ENCODE measurements around the gene PRDX6.
"Not testable (repeated sequence)": the region's sequence is repeated elsewhere in the genome, so short reads cannot be mapped to it uniquely, and the experiment has no call there.

The PRDX6 gene

DNA sequence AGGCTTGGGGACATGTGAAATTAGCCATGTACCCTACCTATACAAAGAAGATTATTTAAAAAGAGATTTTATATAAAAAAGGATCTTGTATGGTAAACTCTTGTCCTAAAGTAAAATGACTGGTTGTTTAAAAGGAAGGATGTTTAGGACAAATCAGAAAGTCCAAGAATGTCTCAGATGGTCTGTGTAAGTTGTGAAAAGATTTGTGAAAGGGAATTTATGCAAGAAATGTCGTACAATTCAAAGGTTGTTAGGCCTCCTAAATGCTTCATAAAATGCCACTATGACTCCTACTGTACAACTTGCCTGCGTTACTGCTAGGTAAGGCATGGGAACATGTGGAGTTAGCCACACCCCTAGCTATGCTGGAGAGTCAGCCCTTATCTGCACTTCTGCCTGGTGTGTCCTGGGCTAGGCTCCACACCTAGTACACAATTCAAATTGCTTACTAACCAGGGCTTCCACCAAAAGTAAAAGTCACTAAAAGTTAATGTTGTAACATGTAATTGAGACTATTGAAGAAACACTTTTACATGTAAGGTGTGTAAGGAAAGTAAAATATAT lies 19.7 kb downstream of the PRDX6 start:
- no peak for DNase-seq

DNA sequence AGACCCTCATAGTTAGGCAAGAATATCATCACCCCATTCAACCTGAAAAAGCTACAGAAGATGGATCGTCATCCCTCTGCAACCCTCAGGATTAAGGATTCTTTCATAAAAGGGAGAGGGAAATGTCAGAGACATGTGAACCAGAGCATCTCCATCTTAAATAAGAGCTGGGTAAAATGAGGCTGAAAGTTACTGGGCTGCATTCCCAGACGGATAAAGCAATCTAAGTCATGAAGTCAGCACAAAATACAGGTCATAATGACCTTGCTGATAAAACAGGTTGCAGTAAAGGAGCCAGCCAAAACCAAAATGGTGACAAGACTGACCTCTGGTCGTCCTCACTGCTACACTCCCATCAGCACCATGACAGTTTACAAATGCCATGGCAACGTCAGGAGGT lies 22.6 kb downstream of the PRDX6 start:
- no peak for DNase-seq

DNA sequence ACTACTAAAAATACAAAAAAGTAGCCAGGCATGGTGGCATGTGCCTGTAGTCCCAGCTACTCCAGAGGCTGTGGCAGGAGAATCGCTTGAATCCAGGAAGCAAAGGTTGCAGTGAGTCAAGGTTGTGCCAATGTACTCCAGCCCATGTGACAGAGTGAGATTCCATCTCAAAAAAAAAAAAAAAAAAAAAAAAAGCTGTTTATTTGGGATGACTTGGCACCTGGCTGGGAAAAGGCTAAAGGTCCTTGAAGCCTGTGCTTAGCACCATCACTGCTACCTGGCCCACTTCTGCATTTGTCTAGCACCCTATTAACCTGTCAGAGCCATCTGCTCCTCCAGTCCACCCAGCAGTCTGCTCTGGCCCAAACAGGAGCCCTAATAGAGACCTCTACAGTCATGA lies 25.0 kb downstream of the PRDX6 start:
- DNase-seq, result no peak

DNA sequence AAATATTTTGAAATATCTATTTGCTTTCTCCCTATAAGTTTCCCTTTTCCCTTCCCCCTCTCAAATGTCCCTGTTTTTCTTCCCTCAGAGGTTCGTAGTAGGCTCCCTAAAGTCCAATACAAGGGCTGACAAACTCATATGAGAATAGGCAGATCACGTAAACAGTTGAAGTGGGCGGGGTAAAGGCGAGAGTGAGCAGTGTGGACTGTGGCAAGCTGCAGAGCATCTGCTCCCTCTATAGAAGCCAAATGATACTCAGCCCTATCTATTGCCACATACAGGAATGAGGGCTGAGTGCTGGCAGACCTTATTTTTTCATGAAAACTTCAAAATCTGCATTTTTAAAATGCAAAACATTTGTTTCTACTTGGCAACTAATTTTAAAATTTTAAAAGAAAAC lies 26.3 kb downstream of the PRDX6 start:
- no peak for DNase-seq

DNA sequence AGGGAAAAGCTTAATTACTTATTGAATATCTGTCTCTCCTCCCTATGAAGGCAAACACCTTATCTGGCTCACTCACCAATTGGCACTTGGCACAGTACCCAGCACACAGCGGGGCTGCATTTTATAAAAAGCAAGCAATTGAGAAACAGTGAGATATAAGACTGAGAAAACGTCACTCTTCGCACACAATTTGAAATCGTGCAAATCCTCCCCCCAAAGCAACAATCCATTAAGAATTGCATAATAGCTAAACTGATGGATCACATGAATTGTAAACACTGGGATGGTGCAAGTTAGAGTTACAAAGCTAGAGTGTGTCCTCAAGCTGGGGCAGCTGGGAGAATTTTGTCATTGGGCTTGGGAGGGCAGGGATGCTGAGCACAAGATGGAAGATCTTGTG lies 27.1 kb downstream of the PRDX6 start:
- DNase-seq, result no peak

DNA sequence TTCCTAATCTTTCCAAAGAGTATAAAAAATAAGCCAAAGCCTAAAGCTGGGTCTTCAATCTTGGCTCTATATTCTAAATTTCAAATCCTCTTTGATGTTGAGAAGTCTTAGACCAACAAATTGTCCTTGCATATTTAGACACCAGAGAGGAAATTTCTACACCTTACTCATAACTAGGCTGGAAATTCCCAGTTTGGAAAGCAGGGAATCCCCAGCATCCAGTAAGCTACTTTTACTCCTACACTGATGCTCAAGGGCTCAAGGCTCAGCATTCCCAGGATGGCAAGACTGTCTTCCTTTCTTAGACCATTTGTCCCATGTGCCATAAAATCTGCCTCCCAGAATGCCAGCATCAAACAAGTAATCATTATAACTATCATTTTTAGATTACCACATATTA lies 28.3 kb downstream of the PRDX6 start:
- DNase-seq, result no peak

DNA sequence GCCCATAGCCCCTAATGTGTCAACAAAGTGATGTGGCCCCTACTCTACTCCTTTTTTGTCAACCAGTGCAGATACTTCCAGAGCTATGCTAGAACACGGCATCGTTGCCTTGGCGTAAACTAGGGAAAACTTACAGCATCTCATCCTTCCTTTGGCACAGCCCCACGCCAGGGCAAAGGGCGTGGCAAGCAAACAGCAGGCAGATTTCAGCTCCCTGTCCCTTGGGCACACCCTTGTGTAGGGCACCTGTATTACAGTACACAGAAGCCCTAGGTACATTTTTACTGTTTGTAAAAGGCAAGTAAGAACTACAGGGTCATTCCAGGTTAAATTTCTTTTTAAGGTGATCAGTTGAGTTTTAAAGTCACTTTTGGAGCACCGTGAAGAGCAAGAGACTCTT lies 29.3 kb downstream of the PRDX6 start:
- DNase-seq, result no peak

DNA sequence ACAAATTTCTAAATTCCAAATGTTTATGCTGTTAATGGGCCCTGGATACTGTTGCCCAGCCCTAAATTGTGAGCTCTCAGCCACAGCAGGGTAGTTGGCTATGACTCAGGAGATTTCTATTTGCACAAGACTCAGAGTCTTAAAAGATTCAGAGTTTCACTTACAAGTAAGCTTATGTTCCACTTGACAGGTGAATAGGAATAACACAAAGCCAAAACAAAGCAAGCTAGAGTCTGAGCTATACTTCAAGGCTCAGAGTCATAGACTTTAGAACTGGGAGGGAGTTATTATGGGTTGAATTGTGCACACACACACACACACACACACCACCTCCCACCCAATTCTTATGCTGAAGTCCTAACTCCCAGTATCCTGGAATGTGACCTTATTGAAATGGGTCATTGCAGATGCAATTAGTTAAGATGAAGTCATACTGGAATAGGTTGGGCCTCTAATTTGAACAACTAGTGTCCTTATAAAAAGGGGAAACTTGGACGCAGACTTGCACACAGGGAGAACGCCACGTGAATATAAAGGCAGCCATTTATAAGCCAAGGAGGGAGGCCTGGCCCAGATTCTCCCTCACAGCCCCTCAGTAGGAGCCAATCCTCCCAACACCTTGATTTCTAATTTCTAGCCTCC lies 30.2 kb downstream of the PRDX6 start:
- DNase-seq, result peak in 4 of 51 donors; percentile 3 to 14 (median 7)

DNA sequence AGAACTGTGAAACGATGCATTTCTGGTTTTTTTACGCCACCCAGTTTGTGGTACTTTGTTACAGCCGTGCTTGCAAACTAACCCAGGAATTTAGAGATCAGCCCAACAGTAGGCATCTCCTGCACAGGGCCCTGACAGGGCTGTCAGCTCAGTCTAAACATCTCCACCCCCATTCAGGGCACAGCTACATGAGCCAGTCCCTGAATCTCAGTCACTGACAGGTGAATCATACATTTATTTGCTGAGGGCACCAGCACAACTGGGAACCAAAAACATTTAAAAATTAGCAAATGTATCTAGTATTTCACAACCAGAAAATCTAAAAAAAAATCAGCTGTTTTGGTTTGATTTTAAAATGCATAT lies 30.7 kb downstream of the PRDX6 start:
- peak in 1 of 51 donors; percentile 9 for DNase-seq

DNA sequence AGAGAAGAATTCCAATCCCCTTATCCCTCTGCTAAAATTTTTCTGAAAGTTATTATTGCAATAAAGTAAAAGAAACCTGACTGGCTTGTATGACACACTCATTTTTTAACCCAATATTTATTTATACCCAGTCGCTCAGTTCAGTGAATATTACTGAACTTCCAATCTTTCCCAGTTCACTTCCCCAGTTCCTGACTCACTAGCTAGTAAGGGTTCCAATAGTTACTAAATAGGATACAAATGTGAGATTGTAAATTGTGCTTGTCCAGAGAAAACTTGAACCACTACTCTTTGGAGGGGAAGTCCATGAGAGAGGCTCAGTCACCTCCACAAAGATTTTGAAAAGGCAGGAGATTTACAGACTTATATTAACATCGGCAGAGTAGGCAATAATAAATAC lies 31.4 kb downstream of the PRDX6 start:
- no peak for DNase-seq

DNA sequence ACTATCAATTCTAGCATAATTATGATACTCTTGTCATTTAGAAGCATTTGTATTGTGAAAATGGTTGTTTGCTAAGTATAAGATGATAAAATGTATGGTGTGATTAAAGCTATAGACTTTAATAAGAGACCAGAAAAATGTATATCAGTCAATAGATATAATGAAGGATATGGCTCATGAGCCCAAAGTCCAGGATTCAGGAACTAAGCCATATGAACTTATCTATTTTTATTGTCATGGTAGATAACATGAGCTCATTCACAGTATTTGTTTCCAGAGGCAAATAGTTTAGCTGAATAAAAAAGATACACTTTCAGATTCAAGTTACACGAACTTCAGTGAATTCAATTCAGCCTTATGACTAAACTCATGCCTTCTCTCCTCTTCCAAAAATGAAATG lies 32.7 kb downstream of the PRDX6 start:
- no peak for DNase-seq

DNA sequence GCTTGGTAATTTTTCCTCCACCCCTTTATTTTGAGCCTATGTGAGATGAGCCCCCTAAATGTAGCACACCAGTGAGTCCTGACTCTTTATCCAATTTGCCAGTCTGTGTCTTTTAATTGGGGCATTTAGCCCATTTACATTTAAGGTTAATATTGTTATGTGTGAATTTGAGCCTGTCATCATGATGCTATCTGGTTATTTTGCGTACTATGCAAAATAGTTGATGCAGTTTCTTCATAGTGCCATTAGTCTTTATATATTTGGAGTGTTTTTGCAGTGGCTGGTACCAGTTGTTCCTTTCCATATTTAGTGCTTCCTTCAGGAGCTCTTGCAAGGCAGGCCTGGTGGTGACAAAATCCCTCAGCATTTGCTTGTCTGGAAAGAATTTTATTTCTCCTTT lies 37.4 kb downstream of the PRDX6 start:
- not testable (repeated sequence) for DNase-seq

DNA sequence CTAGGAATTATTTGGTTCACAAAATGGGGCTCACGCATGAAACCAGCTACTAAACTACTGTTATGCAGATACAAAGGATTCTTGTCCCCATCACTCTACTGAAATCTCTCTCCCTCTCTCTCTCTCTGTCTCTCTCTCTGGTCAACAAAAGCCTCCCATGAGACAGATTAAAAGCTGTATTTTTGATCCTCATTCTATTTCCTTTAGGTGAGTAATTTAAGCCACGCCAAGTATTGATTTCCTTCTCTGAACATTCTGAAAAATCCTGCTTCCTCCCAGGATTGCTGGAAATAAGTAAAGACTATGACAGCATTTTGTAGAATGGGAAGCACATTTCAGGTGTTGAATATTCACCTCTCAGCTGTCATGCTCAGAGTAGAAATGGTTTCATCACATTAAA lies 43.7 kb downstream of the PRDX6 start:
- no peak for DNase-seq

DNA sequence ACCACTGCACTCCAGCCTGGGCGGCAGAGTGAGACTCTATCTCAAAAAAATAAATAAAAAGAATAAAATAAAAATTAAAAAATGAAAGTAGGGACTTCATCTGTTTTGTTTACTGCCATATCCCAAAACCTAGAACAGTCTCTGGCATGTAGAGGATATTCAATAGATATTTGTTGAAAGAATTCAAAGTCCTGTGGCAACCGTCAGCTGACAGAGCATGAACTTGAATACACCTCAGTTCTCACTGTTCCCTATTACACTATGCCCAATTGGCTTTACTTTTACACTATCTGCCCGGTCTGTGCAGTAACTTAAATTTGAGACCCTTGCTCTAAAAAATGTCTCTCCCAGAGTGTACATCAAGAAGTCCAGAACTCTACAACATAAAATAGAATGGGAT lies 46.2 kb downstream of the PRDX6 start:
- no peak for DNase-seq

DNA sequence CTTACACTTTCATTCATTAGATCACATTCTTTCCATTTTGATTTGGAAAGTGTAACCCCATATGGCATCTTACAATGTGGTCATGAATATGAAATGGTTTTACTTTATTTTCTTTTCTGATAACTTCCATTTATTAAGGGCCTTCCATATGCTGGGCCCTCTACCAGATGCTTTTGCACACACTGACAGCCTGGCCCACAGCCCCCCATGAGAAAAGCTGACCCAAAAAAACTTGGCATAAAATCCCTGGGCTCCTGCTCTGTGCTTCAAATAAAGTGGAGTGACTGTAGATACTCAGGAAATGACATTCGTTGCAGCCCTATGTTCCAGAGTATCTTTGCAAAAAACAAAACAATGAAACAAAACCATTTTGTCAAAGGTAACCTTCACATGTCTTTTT lies 48.8 kb downstream of the PRDX6 start:
- DNase-seq, result no peak

DNA sequence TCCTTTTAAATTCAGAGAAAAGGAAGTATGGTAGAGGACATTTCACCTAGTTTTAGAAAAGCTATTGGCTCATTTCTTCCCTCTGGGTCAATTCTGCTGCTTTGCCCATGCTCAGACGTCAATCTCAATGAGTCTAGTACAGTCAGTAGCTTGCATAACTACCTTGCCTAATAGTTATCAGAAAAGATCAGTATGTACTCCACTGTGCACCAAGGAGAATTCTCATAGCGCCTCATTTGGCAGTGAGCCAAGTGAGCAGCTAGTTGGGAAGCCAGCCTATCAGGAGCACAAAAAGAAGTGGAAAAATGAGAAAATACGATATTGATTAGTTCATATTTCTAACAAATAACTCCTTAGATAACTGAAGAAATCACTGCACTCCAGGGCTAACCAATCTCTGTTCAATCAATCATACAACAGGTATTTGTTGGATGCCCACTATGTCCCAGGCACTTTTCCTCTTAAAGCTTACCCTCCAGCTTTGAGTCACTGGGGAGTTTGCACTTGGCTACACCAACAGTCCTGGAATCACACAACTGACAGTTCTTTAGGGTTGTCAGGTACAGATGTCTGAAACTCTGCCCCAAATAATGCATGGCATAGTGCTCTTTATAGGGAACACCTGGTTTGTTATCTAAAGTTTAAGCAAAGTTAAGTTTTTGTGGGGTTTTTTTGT lies 50.2 kb downstream of the PRDX6 start:
- no peak for DNase-seq

DNA sequence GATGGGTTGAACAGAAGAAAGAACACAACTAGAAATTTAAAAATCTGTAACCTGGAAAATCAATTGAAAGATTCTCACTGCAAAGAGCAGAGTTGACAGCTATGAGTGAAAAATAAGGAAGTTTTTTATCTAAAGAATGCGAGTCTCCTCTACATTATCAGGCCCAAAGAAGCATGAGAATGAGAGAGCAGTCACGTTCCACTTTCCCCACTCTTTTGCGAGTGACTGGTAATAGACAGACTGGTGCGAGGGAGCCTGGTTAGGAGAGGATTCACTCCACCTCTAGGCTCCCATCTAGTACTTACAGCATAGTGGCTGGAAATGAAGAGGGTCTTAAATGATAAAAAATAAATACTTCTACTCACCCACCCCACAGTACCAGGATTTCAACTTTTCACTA lies 52.0 kb downstream of the PRDX6 start:
- DNase-seq, result no peak

DNA sequence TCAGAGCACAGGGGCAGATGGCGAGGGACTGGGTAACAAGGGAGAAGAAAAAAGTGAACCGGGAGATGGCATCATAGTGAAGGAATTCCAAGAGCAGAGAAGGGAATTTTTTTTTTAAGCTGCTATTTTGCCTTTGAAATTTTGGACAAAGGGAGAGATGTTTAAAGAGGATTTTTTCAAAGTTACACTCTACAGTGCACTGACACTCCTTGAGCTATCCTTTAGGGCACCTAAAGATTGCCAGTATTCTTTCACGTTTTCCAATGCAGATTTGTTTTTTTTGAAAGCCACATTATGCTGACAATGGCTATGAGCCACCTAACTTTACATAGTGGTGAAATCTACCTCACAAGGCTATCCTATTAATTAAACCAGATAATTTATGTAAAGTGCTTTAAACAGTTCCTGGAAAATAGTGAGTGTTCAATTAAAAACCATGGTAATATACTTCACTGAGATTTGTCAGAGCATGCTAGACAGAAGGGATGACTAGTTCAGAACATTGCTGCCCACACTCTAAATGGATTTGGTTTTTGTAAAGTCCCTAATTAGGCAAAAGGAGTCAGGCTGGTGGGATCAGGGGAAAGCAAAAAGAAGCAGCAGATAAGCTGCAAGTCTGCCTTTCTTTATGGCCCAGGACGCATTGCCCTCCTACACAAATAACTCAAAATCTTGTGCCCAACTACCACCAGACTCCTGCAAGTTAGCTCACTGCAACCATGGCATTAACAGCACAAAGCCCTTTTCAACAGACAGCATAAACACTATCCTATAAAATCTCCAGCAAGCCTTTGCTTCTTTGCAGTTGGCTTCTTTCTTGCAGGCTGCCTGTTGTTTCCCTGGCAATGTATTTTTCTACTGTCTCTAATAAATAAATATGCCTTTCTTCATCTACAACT lies 53.9 kb downstream of the PRDX6 start:
- peak in 1 of 51 donors; percentile 32 for DNase-seq

DNA sequence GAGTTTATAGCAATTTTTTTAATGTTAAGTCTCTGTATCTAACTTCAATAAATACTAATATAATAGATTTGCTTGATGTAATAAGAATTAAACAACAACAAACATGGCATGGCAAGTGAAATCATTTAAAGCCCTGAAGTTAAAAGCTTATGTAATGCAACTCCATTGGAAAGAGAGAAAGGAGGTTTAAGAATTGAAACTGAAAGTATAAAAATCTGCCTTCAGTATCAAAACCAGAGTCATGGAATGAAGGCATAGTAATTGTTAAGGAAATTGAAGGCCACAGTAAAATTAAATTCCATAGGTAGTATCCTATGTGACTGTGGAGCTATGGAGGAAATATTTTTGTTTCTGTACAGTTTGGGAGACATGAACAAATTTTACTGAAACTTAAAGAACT lies 55.1 kb downstream of the PRDX6 start:
- no peak for DNase-seq

DNA sequence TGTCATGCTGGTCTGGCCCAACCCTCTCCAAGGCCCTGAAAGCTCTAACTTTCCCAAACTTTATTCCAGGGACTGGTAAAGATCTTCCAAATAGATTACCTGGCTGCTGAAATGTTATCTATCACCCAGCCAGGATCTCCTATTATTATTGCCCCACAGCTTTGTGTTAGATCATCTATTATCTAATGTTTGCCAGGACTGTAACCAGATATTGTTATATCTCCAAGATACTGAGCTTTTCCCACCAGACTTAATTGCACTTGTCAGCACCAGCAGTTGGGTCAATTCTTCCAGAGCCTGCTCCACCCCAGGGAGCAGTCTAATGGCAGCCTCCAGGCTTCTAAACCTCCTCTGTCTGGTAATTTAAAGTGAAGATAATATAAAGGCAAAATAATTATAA lies 59.1 kb downstream of the PRDX6 start:
- no peak for DNase-seq
